ENCODE results near the gene KLF17. TPM values are rescaled to one million over a fixed set of nuclear protein-coding genes. Genes with fewer than 3 reads are reported as not detected.
A peak's percentile ranks its signal among the peaks of the same experiment; 100 is the strongest.

The KLF17 gene
- total RNA-seq, 1 experiment from 2014 or later: 1.2 TPM

GRCh38 chr1:44151808-44152207 is 33.2 kb downstream of the KLF17 start:
- no peak for DNase-seq (ENCODE audit: low read depth)

GRCh38 chr1:44152692-44153091 is 34.1 kb downstream of the KLF17 start:
- no peak for DNase-seq (ENCODE audit: low read depth)

- peak; percentile 5 for DNase-seq (ENCODE audit: low read depth)
Observed at GRCh38 chr1:44154049-44154448, 35.4 kb downstream of the KLF17 start.

- no peak for DNase-seq (ENCODE audit: low read depth)
Observed at GRCh38 chr1:44157903-44158302, 39.3 kb downstream of the KLF17 start.

GRCh38 chr1:44158871-44159270 is 40.2 kb downstream of the KLF17 start:
- no peak for DNase-seq (ENCODE audit: low read depth)

GRCh38 chr1:44161546-44161945 is 42.9 kb downstream of the KLF17 start:
- DNase-seq (ENCODE audit: low read depth): no peak

GRCh38 chr1:44168520-44169098 is 50.0 kb downstream of the KLF17 start:
- DNase-seq (ENCODE audit: low read depth): no peak

GRCh38 chr1:44170281-44170823 is 51.7 kb downstream of the KLF17 start:
- DNase-seq (ENCODE audit: low read depth): peak; percentile 26

GRCh38 chr1:44174630-44175029 is 56.0 kb downstream of the KLF17 start:
- no peak for DNase-seq (ENCODE audit: low read depth)

Other genes with a start within 250 kb of the KLF17 start
- gene ARTN, start 185.0 kb upstream of the KLF17 start, total RNA-seq (2014; rRNA removed; shearing (Covaris generic)): 9.1 and 10.7 TPM in 2 replicates
- 23.2 and 25.8 TPM in 2 replicates for gene IPO13, start 171.9 kb upstream of the KLF17 start, total RNA-seq (2014; rRNA removed; shearing (Covaris generic))
- gene DPH2, start 148.8 kb upstream of the KLF17 start, total RNA-seq (2014; rRNA removed; shearing (Covaris generic)): 25.5 and 27.6 TPM in 2 replicates
- 221 and 293 TPM in 2 replicates for gene ATP6V0B, start 143.9 kb upstream of the KLF17 start, total RNA-seq (2014; rRNA removed; shearing (Covaris generic))
- 69.8 and 78.1 TPM in 2 replicates for gene B4GALT2, start 139.6 kb upstream of the KLF17 start, total RNA-seq (2014; rRNA removed; shearing (Covaris generic))
- gene CCDC24, start 127.2 kb upstream of the KLF17 start, total RNA-seq (2014; rRNA removed; shearing (Covaris generic)): 5.5 and 5.9 TPM in 2 replicates
- gene SLC6A9, start 87.4 kb upstream of the KLF17 start, total RNA-seq (2014; rRNA removed; shearing (Covaris generic)): 8.2 and 8.9 TPM in 2 replicates
- not detected in 2 replicates for gene KLF18, start 22.8 kb downstream of the KLF17 start, total RNA-seq (2014; rRNA removed; shearing (Covaris generic))
- 8.8 and 9.7 TPM in 2 replicates for gene DMAP1, start 94.7 kb downstream of the KLF17 start, total RNA-seq (2014; rRNA removed; shearing (Covaris generic))
- gene ERI3, start 236.4 kb downstream of the KLF17 start, total RNA-seq (2014; rRNA removed; shearing (Covaris generic)): 58.9 and 74.6 TPM in 2 replicates